PC-3 (cell line): Measurements from ENCODE around the gene C16orf54. TPM values are rescaled to one million over a fixed set of nuclear protein-coding genes. Genes with fewer than 3 reads are reported as not detected.
"Not testable (repeated sequence)": the region's sequence is repeated elsewhere in the genome, so short reads cannot be mapped to it uniquely, and the experiment has no call there.

Experiments
- ATAC-seq: fragments of 200-7000 bp; cut with Tn5 transposase; 2 replicates; pipeline ENCODE4 v1.9.1; 2020; ENCODE audit warnings: mild to moderate bottlenecking, moderate library complexity
- BruUV-seq: library from RNA; stranded (reverse); fragments of 400-500 nt; replicated peaks from 2 replicates; lab custom pipeline; 2021; lab: Mats Ljungman, UMichigan
- CTCF ChIA-PET: fragments of 300-600 bp; sonication (Branson Sonifier 250); formaldehyde crosslinking; loops from one replicate; lab custom pipeline; 2022; ENCODE audit warnings: antibody characterized with exemption; lab: Charles Lee
- POLR2A ChIA-PET: fragments of 300-600 bp; sonication (Branson Sonifier 250); formaldehyde crosslinking; loops from one replicate; lab custom pipeline; 2022; ENCODE audit warnings: antibody characterized with exemption; ENCODE audit not compliant: unreplicated experiment; lab: Charles Lee
- DNase-seq: peaks from one replicate; pipeline ENCODE4 v3.0.0-alpha.2; 2015
- H2AFZ ChIP-seq: fragments of 300-600 bp; sonication (generic); 2 replicates; pipeline ENCODE4 v1.6.0; 2016; ENCODE audit warnings: antibody characterized with exemption, low read length
- H3F3A ChIP-seq: fragments of 300-600 bp; sonication (generic); one replicate; pipeline ENCODE4 v1.6.0; 2017; ENCODE audit warnings: antibody characterized with exemption, low read length, control low read depth, mild to moderate bottlenecking; ENCODE audit not compliant: unreplicated experiment
- H3K27ac ChIP-seq: fragments of 300-600 bp; sonication (generic); 2 replicates; pipeline ENCODE4 v1.5.1; 2016; ENCODE audit warnings: mild to moderate bottlenecking, low read length
- H3K27me3 ChIP-seq: fragments of 300-600 bp; sonication (generic); 2 replicates; pipeline ENCODE4 v1.6.1; 2016; ENCODE audit warnings: low read length, mixed read lengths
- H3K36me3 ChIP-seq: fragments of 300-600 bp; sonication (generic); 2 replicates; pipeline ENCODE4 v1.6.1; 2016; ENCODE audit warnings: low read depth, mixed run types, low read length, mixed read lengths
- H3K4me1 ChIP-seq: fragments of 300-600 bp; sonication (generic); 2 replicates; pipeline ENCODE4 v1.5.1; 2016; ENCODE audit warnings: low read length; ENCODE audit not compliant: insufficient read depth
- H3K4me2 ChIP-seq: fragments of 300-600 bp; sonication (generic); 2 replicates; pipeline ENCODE4 v1.6.0; 2016; ENCODE audit warnings: low read length
- H3K4me3 ChIP-seq: fragments of 300-600 bp; sonication (generic); 2 replicates; pipeline ENCODE4 v1.5.1; 2016; ENCODE audit warnings: mild to moderate bottlenecking, low read length, mixed read lengths
- H3K79me2 ChIP-seq: fragments of 300-600 bp; sonication (generic); 2 replicates; pipeline ENCODE4 v1.6.1; 2017; ENCODE audit warnings: low read length, mixed read lengths
- H3K9ac ChIP-seq: fragments of 300-600 bp; sonication (generic); 2 replicates; pipeline ENCODE4 v1.6.0; 2016; ENCODE audit warnings: mild to moderate bottlenecking, low read length
- H3K9me2 ChIP-seq: fragments of 300-600 bp; sonication (generic); replicated peaks from 2 replicates; pipeline ENCODE4 v1.6.1; 2016; ENCODE audit warnings: mixed run types, low read length, mixed read lengths
- H3K9me3 ChIP-seq: fragments of 300-600 bp; sonication (generic); 2 replicates; pipeline ENCODE4 v1.6.1; 2016; ENCODE audit warnings: low read length, mixed read lengths
- H4K20me1 ChIP-seq: fragments of 300-600 bp; sonication (generic); 2 replicates; pipeline ENCODE4 v1.6.1; 2016; ENCODE audit warnings: low read length, mixed read lengths
- EZH2 ChIP-seq: fragments of 300-600 bp; sonication (generic); IDR thresholded peaks from one replicate; pipeline ENCODE4 v1.6.1; 2017; ENCODE audit warnings: antibody characterized with exemption, mild to moderate bottlenecking, low read length; ENCODE audit not compliant: unreplicated experiment
- EZH2phosphoT487 ChIP-seq: fragments of 300-600 bp; sonication (generic); IDR thresholded peaks from 2 replicates; pipeline ENCODE4 v1.6.1; 2018; ENCODE audit warnings: mild to moderate bottlenecking, antibody characterized with exemption, low read length, borderline replicate concordance
- intact Hi-C: fragments of 100-400 bp; cut with micrococcal nuclease; formaldehyde crosslinking; loops from 2 replicates; pipeline ENCODE4 v1.9.0; 2023
- total RNA-seq: library from RNA; depleted of rRNA; stranded (reverse); fragments of >200 nt; gene quantifications from 2 replicates; pipeline ENCODE4 v1.2.3, GENCODE V29; 2014
- TF ChIP-seq, protein P1 (sequence below): fragments of 300-600 bp; sonication (generic); conservative IDR thresholded peaks from 2 replicates; pipeline ENCODE4 v1.5.1; 2017; ENCODE audit warnings: antibody characterized with exemption, low read depth, mild to moderate bottlenecking, low read length

Gene C16orf54
- total RNA-seq, 1 experiment from 2014 or later, result not detected

DNA sequence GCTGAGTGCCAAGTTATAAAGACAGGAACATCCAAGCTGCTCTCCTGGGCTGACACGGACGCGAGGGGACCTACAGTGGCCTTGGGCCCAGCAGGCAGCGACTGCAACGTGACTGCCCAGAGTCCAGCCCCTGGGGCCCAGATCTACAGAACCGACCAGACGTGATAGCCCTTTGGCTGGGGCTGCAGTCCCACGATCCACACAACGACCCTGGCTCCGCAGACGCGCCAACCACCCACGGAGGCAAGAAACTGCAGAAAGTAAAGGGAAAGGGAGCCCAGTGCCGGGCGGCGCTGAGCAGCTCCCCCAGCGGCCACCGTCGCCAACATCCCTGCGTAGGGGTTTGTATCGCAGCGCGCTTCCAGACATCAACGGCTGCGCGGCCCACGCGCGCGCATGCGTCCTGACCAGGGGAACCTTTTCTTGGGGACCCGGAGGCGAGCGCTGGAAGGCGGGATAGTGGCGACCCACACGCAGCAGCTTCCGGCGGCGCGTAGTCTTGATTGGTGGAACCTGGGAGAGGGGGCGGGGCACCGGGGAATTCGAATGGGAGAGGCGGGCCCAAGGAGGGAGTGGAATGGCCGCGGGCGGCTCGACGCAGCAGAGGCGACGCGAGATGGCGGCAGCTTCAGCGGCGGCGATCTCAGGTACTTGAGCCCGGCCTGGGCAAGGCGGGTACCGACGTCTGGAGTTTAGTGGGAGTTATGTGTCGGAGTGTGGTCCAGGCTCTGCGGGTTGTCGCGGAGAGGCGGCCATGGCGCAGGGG is 44.6 kb upstream of the C16orf54 start, which contains the start of gene KIF22:
KIF22 (plus strand) TSS at position 569 of the 766 bp plus-strand sequence; CDS start at position 578, 9 bp downstream.
- Histone ChIP-seq H3K36me3 (peaks cover 5% of the 10 kb centered on the region; the same call in 1 of the 2 replicates), H3K9me3 (no peaks in the 10 kb centered on the region), H3K9me2 (no peaks in the 10 kb centered on the region), H3K79me2 (peaks cover 48% of the 10 kb centered on the region), H3K27me3 (no peaks in the 10 kb centered on the region), H3K9ac (peak within 1 kb of the TSS; percentile 93), H3F3A (no peaks in the 10 kb centered on the region), H3K4me2 (peak within 1 kb of the TSS; percentile 99), H3K4me1 (peaks cover 13% of the 10 kb centered on the region), H3K4me3 (peak within 1 kb of the TSS; percentile 90), H2AFZ (peak within 1 kb of the TSS; percentile 89), H3K27ac (peak within 1 kb of the TSS; percentile 36; the same call in 1 of the 2 replicates), H4K20me1 (no peaks in the 10 kb centered on the region; the same call in 1 of the 2 replicates)
- ATAC-seq, result peak; percentile 94
- DNase-seq, result peak; percentile 97
- intact Hi-C loops, result no loop called here
- ChIA-PET CTCF (interaction anchor here (1.6 kb wide), 1 partner anchor 25 kb away, joined by 5 read pairs; the partner anchor contains the start of gene PAGR1), POLR2A (no interaction called here)
- TF ChIP-seq, protein P1, sequence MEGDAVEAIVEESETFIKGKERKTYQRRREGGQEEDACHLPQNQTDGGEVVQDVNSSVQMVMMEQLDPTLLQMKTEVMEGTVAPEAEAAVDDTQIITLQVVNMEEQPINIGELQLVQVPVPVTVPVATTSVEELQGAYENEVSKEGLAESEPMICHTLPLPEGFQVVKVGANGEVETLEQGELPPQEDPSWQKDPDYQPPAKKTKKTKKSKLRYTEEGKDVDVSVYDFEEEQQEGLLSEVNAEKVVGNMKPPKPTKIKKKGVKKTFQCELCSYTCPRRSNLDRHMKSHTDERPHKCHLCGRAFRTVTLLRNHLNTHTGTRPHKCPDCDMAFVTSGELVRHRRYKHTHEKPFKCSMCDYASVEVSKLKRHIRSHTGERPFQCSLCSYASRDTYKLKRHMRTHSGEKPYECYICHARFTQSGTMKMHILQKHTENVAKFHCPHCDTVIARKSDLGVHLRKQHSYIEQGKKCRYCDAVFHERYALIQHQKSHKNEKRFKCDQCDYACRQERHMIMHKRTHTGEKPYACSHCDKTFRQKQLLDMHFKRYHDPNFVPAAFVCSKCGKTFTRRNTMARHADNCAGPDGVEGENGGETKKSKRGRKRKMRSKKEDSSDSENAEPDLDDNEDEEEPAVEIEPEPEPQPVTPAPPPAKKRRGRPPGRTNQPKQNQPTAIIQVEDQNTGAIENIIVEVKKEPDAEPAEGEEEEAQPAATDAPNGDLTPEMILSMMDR, result peak; percentile 59
- no peak for TF ChIP-seq EZH2
- no TSS peak for BruUV-seq

DNA sequence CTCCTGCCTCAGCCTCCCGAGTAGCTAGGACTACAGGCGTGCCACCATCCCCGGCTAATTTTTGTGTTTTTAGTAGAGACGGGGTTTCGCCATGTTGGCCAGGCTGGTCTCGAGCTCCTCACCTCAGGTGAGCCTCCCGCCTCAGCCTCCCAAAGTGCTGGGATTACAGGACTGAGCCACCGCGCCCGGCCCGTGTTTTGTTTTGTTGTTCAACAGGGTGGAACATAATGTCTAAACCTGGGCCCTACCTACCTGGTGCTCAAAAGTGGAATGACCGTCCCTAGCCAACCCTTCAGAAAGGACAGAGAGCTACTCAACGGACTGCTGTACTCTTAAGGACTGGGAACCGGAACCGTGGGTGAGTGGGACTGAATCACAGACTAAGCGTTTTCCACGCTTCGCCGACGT is 44.0 kb upstream of the C16orf54 start:
- Histone ChIP-seq H3F3A (no peaks in the 10 kb centered on the region), H3K79me2 (peaks cover 42% of the 10 kb centered on the region), H3K4me3 (peak overlapping the region; percentile 69), H3K36me3 (no peaks in the 10 kb centered on the region; the same call in 1 of the 2 replicates), H3K9ac (peak overlapping the region; percentile 69), H3K27me3 (no peaks in the 10 kb centered on the region), H3K9me3 (no peaks in the 10 kb centered on the region), H3K4me1 (peaks cover 13% of the 10 kb centered on the region), H3K9me2 (no peaks in the 10 kb centered on the region), H2AFZ (peak overlapping the region; percentile 89), H3K27ac (no peak overlapping the region), H4K20me1 (no peaks in the 10 kb centered on the region; the same call in 1 of the 2 replicates), H3K4me2 (peak overlapping the region; percentile 82)
- intact Hi-C loops, result no loop called here
- no peak for TF ChIP-seq EZH2phosphoT487
- TF ChIP-seq, protein P1, result no peak
- POLR2A ChIA-PET, result no interaction called here
- CTCF ChIA-PET, result interaction anchor here (1.6 kb wide), 1 partner anchor 26 kb away, joined by 5 read pairs; the partner anchor contains the start of gene PAGR1
- peak; percentile 6; the same call in 1 of the 2 replicates for ATAC-seq
- BruUV-seq, result TSS peak; percentile 94
- no peak for DNase-seq

DNA sequence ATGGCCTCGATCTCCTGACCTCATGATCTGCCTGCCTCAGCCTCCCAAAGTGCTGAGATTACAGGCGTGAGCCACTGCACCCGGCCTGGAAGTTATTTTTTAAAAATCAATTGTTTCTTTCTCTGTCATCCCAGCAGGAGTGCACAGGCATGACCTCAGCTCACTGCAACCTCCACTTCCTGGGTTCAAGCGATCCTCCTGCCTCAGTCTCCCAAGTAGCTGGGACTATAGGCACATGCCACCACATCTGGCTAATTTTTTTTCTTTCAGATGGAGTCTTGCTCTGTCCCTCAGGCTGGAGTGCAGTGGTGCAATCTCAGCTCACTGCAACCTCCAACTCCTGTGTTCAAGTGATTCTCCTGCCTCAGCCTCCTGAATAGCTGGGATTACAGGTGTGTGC is 41.4 kb upstream of the C16orf54 start:
- H3K27me3 ChIP-seq, H4K20me1 ChIP-seq, ATAC-seq, H3K4me2 ChIP-seq, H3F3A ChIP-seq, H3K9me3 ChIP-seq, H3K27ac ChIP-seq, DNase-seq, H2AFZ ChIP-seq, H3K4me3 ChIP-seq, H3K9me2 ChIP-seq, intact Hi-C loops, POLR2A ChIA-PET, BruUV-seq, CTCF ChIA-PET, H3K9ac ChIP-seq, H3K36me3 ChIP-seq: not testable (repeated sequence)
- H3K79me2 ChIP-seq, result peaks cover 16% of the 10 kb centered on the region
- peaks cover 15% of the 10 kb centered on the region for H3K4me1 ChIP-seq
